NK-92 treated with Interleukin-12 subunit alpha and Interleukin-12 subunit beta, amount 100 ng/mL, for 24 hours (cell line): ENCODE data around the gene CREB3L2.
"Not testable (repeated sequence)": the region's sequence is repeated elsewhere in the genome, so short reads cannot be mapped to it uniquely, and the experiment has no call there.

ENCODE experiments used
- DNase-seq: peaks from one replicate; lab custom pipeline; 2025; lab: John Stamatoyannopoulos, UW

The CREB3L2 gene, protein sequence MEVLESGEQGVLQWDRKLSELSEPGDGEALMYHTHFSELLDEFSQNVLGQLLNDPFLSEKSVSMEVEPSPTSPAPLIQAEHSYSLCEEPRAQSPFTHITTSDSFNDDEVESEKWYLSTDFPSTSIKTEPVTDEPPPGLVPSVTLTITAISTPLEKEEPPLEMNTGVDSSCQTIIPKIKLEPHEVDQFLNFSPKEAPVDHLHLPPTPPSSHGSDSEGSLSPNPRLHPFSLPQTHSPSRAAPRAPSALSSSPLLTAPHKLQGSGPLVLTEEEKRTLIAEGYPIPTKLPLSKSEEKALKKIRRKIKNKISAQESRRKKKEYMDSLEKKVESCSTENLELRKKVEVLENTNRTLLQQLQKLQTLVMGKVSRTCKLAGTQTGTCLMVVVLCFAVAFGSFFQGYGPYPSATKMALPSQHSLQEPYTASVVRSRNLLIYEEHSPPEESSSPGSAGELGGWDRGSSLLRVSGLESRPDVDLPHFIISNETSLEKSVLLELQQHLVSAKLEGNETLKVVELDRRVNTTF

DNA sequence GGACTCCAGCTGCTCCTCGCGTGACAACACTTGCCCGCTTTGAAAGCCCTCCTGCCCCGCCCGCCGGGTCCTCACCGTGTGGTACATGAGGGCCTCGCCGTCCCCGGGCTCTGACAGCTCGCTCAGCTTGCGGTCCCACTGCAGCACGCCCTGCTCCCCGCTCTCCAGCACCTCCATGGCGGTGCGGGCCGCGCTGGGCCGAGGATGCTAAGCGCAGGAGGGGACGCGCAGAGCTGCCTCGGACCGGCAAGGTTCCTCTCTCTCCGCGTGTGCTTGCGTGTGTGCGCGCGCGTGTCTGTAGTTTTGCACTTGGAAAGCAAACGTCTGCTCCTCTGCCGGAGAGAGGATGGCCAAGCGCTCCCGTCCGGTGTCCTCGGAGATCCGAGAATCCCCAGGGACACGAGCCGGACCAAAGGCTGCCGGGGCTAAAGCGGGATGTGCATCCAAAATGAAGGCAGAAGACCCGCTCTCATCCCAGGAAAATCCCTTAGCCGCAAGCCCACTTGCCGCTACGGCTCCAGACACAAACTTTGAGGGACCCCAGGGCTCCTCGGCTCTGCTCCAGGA, at the start of gene CREB3L2:
CREB3L2 (minus strand) TSS at position 558 of the 567 bp plus-strand sequence; CDS start at position 177, 381 bp downstream.
- DNase-seq = peak; percentile 68

- no peak for DNase-seq
These were observed 47.7 kb upstream of the CREB3L2 start for GRCh38 chr7:138049505-138050116.

GRCh38 chr7:138047907-138048306, 46.0 kb upstream of the CREB3L2 start:
- DNase-seq = no peak

GRCh38 chr7:138044897-138045296, 43.0 kb upstream of the CREB3L2 start:
- DNase-seq = no peak

DNA sequence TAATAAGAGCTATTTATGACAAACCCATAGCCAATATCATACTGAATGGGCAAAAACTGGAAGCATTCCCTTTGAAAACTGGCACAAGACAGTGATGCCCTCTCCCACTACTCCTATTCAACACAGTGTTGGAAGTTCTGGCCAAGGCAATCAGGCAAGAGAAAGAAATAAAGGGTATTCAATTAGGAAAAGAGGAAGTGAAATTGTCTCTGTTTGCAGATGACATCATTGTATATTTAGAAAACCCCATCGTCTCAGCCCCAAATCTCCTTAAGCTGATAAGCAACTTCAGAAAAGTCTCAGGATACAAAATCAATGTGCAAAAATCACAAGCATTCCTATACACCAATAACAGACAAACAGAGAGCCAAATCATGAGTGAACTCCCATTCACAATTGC, 38.2 kb upstream of the CREB3L2 start:
- DNase-seq = not testable (repeated sequence)

GRCh38 chr7:138036135-138036534, 34.2 kb upstream of the CREB3L2 start:
- no peak for DNase-seq

DNA sequence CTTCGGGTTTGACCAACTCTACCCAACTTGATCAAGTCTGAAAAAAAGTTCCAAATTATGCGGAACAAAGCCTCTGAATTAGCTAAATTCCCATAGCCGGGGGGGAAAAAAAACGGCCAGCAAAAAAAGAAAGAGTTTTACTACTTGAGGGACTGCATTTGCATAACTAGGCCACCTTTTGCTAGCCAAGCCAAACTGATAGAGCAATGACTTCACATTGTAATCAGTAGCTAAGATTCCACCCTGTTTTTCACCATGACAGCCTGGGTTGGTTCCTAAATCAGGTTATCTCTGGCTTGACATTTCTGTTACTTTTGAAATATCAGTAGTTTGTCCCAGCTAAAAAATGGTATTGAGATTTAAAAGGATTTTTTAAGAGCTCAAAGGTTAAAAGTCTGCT, 31.4 kb upstream of the CREB3L2 start:
- no peak for DNase-seq

- no peak for DNase-seq
These were observed 30.9 kb upstream of the CREB3L2 start for GRCh38 chr7:138032770-138033169.

- DNase-seq = no peak
These were observed 30.3 kb upstream of the CREB3L2 start for GRCh38 chr7:138032186-138032585.

DNA sequence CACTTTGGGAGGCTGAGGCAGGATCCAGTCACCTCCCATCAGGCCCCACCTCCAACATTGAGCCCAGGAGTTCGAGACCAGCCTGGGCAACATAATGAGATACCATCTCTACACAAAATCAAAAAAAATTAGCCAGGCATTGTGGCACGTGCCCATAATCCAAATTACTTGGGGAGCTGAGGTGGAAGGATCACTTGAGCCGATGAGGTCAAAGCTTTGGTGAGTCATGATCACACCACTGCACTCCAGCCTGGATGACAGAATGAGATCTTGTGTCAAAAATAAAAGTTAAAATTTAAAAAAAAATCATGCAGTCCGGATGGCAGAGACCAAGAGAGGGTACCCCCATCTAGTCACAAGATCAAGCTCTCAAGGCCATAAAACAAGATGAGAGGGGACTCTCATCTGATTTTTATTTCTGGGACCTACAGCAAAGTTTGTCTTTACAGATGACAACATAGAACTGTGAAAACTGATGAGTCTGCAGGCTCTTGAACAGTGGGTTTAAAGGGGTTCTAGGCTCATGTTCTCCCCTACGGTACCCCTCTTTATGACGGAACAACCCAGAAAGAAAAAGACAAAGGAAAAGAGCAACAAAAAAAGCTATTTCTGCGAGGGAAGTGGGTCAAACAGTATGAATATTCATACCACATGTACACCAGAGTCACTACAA, 28.9 kb upstream of the CREB3L2 start:
- DNase-seq = no peak

DNA sequence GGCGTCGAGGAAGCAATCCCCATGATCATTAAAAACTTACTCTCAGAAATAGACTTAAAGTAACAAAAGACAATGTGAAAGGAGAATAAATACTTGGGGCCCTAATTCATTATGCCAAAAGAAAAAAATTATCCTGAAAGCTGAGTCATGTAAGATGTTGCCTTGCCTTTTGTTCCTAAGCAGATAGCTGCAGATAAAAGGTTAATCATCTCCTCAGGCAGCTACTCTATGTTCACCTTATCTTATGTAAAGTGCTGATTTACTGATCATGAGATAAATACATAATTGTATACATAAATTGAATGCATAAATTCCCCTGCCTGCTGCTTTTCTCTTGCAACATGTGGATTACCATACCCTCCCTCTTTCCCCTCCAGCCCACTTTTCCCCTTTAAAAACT, 28.1 kb upstream of the CREB3L2 start:
- DNase-seq = no peak

GRCh38 chr7:138029126-138029525, 27.2 kb upstream of the CREB3L2 start:
- DNase-seq = no peak

- DNase-seq = no peak
These were observed 25.2 kb upstream of the CREB3L2 start for GRCh38 chr7:138027100-138027499.

- no peak for DNase-seq
These were observed 23.6 kb upstream of the CREB3L2 start for GRCh38 chr7:138025215-138026186.

DNA sequence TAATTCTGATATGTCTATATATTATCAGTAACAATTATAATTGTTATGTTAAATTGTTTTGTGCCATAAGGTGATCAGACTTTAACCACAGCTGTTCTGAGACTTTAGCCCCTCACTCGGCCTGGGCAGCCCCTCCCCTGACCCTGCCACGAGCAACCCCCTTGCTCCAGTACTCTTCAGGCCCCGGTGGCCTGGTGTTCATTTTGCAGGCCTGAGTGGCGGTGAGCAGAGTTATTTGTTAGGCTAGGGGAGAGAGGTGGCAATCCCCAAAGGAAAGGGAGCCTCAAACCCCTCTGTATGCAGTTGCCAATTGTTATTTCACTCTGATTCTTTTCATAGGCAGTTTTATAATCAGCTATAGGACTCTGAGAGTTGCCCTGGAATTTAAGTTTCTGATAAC, 22.9 kb upstream of the CREB3L2 start:
- no peak for DNase-seq

- no peak for DNase-seq
These were observed 22.4 kb upstream of the CREB3L2 start for GRCh38 chr7:138024343-138024691.

- DNase-seq = no peak
These were observed 21.9 kb upstream of the CREB3L2 start for GRCh38 chr7:138023618-138024342.

DNA sequence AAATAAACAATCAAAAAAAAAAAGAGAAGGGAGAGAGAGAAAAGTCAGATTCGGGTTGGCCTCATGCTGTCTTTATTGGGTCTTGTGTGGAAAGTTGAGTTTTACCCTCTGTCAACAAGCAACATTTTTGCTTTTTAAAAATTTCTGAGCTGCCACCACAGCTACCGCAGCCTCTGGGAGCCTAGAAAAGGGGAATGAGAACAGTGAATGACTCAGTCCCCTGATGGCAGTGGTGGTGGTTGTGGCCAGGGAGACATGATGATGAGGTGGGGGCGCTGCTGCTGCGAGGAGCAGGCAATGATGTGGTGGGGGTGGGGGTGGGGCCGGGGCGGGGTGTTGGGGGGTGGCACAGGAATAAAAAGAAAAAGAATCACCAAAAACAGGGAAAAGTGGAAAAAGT, 20.0 kb upstream of the CREB3L2 start:
- DNase-seq = no peak

DNA sequence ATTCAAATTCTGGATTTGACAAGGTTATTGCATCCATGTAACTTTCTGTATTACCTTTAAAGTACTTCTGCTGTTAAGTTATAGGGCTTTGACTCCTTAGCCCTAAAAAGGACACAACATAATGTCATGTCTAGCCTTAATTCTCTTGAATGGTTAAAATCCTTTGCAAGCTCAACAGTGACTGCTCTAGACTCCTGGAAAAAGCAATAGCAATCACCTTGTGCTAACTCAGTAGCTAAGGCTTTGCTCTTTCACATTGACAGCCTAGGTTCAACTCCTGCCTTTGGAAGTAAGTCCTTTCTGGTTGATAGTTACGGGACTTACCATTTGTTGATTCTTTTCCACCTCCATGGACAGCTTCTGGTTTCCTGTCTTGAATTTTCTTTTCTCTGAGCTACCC, 16.1 kb upstream of the CREB3L2 start:
- no peak for DNase-seq

GRCh38 chr7:138015096-138015495, 13.2 kb upstream of the CREB3L2 start:
- no peak for DNase-seq

- no peak for DNase-seq
These were observed 12.8 kb upstream of the CREB3L2 start for GRCh38 chr7:138014686-138015085.
